HG03175 (cell line): ENCODE data around the gene ST6GALNAC3.

Experiments
- ATAC-seq: cut with Tn5 transposase; IDR thresholded peaks from one replicate; pipeline ENCODE4 v1.9.1; 2021; ENCODE audit warnings: mild to moderate bottlenecking, moderate library complexity; ENCODE audit not compliant: unreplicated experiment

The ST6GALNAC3 gene

GRCh38 chr1:76669624-76670315 is 595.2 kb downstream of the ST6GALNAC3 start:
- ATAC-seq, result no peak

- no peak for ATAC-seq
Measured at GRCh38 chr1:76674689-76675210, 600.2 kb downstream of the ST6GALNAC3 start.

GRCh38 chr1:76677416-76678405 is 603.2 kb downstream of the ST6GALNAC3 start:
- peak; percentile 53 for ATAC-seq

GRCh38 chr1:76679534-76680152 is 605.1 kb downstream of the ST6GALNAC3 start:
- no peak for ATAC-seq

GRCh38 chr1:76680651-76681050 is 606.1 kb downstream of the ST6GALNAC3 start:
- no peak for ATAC-seq

GRCh38 chr1:76682138-76682537 is 607.6 kb downstream of the ST6GALNAC3 start:
- ATAC-seq, result no peak
